Endothelial cell (in vitro differentiated cells): Measurements from ENCODE around the gene TELO2. TPM values are rescaled to one million over a fixed set of nuclear protein-coding genes. Genes with fewer than 3 reads are reported as not detected.
A peak's percentile ranks its signal among the peaks of the same experiment; 100 is the strongest.

Source experiments
- DNase-seq: peaks from one replicate; pipeline ENCODE4 v3.0.0; 2021; ENCODE audit warnings: low spot score
- H3K27ac Mint-ChIP-seq: one replicate; pipeline ENCODE4 v1.8.0; 2021; ENCODE audit warnings: mixed read lengths, inconsistent platforms; ENCODE audit not compliant: unreplicated experiment
- H3K27me3 Mint-ChIP-seq: one replicate; pipeline ENCODE4 v1.8.0; 2021; ENCODE audit warnings: mild to moderate bottlenecking, moderate library complexity, mixed read lengths, inconsistent platforms; ENCODE audit not compliant: unreplicated experiment
- H3K36me3 Mint-ChIP-seq: one replicate; pipeline ENCODE4 v1.8.0; 2021; ENCODE audit warnings: mild to moderate bottlenecking, low read depth, mixed read lengths, inconsistent platforms; ENCODE audit not compliant: unreplicated experiment
- H3K4me1 Mint-ChIP-seq: one replicate; pipeline ENCODE4 v1.8.0; 2021; ENCODE audit warnings: mild to moderate bottlenecking, mixed read lengths, inconsistent platforms; ENCODE audit not compliant: unreplicated experiment
- H3K4me3 Mint-ChIP-seq: one replicate; pipeline ENCODE4 v1.8.0; 2021; ENCODE audit warnings: mild to moderate bottlenecking, mixed read lengths, inconsistent platforms; ENCODE audit not compliant: unreplicated experiment
- H3K9me3 Mint-ChIP-seq: one replicate; pipeline ENCODE4 v1.8.0; 2021; ENCODE audit warnings: mixed read lengths, inconsistent platforms; ENCODE audit not compliant: unreplicated experiment
- CTCF ChIP-seq: fragments of 200-600 bp; sonication (generic); IDR thresholded peaks from one replicate; pipeline ENCODE4 v1.5.0; 2021; ENCODE audit warnings: antibody characterized with exemption; ENCODE audit not compliant: unreplicated experiment
- total RNA-seq: library from RNA; stranded (reverse); fragmentation: NEBNext Ultra II Directional; extraction: Animal tissue kit (Norgen Biotek cat#: 25700); gene quantifications from one replicate; pipeline ENCODE4 v1.2.1, GENCODE V29; 2021; ENCODE audit not compliant: unreplicated experiment

Gene TELO2
- total RNA-seq, 1 donor from 2014 or later = 64.5 TPM

DNA sequence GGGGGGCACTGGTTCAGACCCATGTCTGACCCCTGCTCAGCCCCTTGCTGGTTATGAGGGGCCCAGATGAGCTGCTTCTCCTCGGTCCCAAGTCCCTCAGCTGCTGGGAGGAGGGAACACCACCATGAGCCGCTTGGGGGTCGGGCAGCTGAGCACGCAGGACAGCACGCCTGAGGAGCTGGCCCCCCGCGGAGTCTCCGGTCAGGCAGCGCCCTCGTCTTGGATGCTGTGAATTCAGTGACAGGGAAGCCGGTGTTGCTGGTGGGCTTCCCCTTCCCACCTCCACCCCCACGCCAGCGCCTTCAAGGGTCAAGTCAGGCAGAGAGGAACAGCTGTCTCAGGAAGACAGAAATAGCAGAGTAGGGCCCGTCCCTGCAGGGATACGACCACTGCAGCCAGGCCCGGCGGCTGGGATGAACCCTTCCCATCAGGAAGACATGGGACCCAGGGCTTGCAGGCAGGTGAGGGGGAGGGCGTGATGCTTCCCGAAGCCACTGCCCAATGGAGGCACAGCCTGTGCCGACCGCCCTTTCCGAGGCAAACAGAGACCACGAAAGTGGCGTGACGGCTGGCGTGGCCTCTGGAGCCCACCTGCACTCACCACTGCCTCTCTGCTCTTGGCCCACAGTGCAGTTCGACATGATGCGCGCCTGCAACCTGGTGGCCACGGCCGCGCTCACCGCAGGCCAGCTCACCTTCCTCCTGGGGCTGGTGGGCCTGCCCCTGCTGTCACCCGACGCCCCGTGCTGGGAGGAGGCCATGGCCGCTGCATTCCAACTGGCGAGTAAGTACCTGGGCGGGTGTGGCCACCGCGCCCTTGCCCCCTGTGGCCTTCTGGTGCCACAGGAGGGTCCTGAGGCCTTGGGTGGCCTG lies 48.4 kb downstream of the TELO2 start:
- peaks cover 54% of the 10 kb centered on the region for H3K4me1 Mint-ChIP-seq
- no peak for DNase-seq
- no peaks in the 10 kb centered on the region for H3K9me3 Mint-ChIP-seq
- H3K27me3 Mint-ChIP-seq = peaks cover 5% of the 10 kb centered on the region
- no peak for TF ChIP-seq CTCF
- H3K27ac Mint-ChIP-seq = no peak overlapping the region
- peaks cover 41% of the 10 kb centered on the region for H3K36me3 Mint-ChIP-seq
- no peak overlapping the region for H3K4me3 Mint-ChIP-seq

DNA sequence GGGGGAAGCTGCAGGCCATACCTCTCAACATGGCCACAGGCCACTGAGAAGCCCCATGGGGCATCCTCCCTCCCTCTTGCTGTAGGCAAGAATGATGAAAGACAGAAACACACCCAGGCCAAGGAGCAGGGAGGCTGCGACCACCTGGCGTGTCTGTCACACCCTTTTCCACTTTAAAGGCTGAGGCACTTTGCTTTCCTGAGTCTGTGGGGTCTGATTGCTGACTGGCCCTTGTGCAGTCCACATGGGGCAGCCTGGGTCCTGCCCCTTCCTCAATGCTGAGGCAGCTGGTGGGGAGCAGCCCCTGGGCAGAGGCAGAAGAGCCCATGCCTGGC lies 49.0 kb downstream of the TELO2 start:
- H3K36me3 Mint-ChIP-seq = peaks cover 39% of the 10 kb centered on the region
- no peak for DNase-seq
- no peak for TF ChIP-seq CTCF
- H3K4me1 Mint-ChIP-seq = peaks cover 54% of the 10 kb centered on the region
- H3K4me3 Mint-ChIP-seq = peak overlapping the region; percentile 42
- peak overlapping the region; percentile 52 for H3K27ac Mint-ChIP-seq
- no peaks in the 10 kb centered on the region for H3K9me3 Mint-ChIP-seq
- H3K27me3 Mint-ChIP-seq = peaks cover 5% of the 10 kb centered on the region

- Mint-ChIP-seq H3K27me3 (peaks cover 5% of the 10 kb centered on the region), H3K4me3 (no peak overlapping the region), H3K27ac (peak overlapping the region; percentile 52), H3K36me3 (peaks cover 37% of the 10 kb centered on the region), H3K4me1 (peaks cover 56% of the 10 kb centered on the region), H3K9me3 (no peaks in the 10 kb centered on the region)
- no peak for TF ChIP-seq CTCF
- DNase-seq = no peak
Measured at GRCh38 chr16:1542533-1542932, 49.4 kb downstream of the TELO2 start.

- H3K4me3 Mint-ChIP-seq = peak overlapping the region; percentile 65
- H3K9me3 Mint-ChIP-seq = no peaks in the 10 kb centered on the region
- peak overlapping the region; percentile 92 for H3K27ac Mint-ChIP-seq
- DNase-seq = peak; percentile 25
- TF ChIP-seq CTCF = no peak
- H3K36me3 Mint-ChIP-seq = peaks cover 38% of the 10 kb centered on the region
- H3K4me1 Mint-ChIP-seq = peaks cover 62% of the 10 kb centered on the region
- peaks cover 5% of the 10 kb centered on the region for H3K27me3 Mint-ChIP-seq
Measured at GRCh38 chr16:1543085-1543896, 50.1 kb downstream of the TELO2 start.
